ENCODE data around the gene CAPN7. TPM values are rescaled to one million over a fixed set of nuclear protein-coding genes. Genes with fewer than 3 reads are reported as not detected.

Gene CAPN7
- total RNA-seq, 1 experiment from 2014 or later: 25.2 TPM

DNA sequence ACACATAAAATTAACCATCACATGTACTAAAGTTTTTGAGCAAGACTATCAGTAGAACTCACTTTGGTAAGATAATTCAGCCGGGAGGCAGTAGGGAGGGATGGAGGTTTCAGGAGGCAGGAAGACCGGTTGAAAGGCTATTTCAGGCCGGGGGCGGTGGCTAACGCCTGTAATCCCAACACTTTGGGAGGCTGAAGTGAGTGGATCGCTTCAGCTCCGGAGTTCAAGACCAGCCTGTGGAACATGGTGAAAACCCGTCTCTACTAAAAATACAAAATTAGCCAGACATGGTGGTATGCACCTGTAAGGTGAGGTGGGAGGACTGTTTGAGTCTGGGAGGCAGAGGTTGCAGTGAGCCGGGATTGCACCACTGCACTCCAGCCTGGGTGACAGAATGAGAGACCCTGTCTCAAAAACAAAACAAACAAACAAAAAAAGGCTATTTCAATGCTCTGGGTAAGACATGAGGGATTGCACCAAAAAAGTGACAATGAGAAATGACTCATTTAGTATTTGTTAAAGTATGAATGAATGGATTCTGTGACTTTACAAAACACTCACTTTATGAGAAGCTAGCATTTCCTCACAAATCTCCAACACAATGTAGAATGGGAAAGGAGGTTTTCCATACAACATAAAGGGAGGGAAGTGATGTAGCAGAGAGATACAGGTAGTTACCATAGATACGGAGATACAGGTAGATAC is 82.4 kb downstream of the CAPN7 start:
- no peak overlapping the region for H3K56ac ChIP-seq (ENCODE audit: insufficient read length, low read depth, low read length)
- no peak overlapping the region for H3T11ph ChIP-seq (ENCODE audit: low read length)
- H2AFZ ChIP-seq (ENCODE audit: low read length): no peak overlapping the region
- H3K23ac ChIP-seq (ENCODE audit: insufficient read length, low read depth, low read length): no peak overlapping the region
- no peak overlapping the region for H2AK5ac ChIP-seq (ENCODE audit: insufficient read length, low read length)
- no CpG with 5 or more reads among the region's 10 CpGs for WGBS (ENCODE audit: extremely low coverage, insufficient read length, low lambda C conversion rate)
- no peak overlapping the region for H3K4me3 Mint-ChIP-seq
- H3K79me1 ChIP-seq (ENCODE audit: insufficient read depth, low read depth, low read length, poor library complexity, severe bottlenecking): no peaks in the 10 kb centered on the region
- H3K27ac ChIP-seq (ENCODE audit: insufficient read length, low read depth, low read length): no peak overlapping the region
- H3K4ac ChIP-seq (ENCODE audit: low read depth, low read length): no peak overlapping the region
- no peak overlapping the region for H3K9ac ChIP-seq (ENCODE audit: extremely low read depth, insufficient read length, low read length)
- no peak overlapping the region for H2BK12ac ChIP-seq (ENCODE audit: insufficient read length, low read depth, low read length)
- H3K27ac Mint-ChIP-seq: peak overlapping the region in 1 of 3 experiments; percentile 70; a peak in 1 of 7 replicates
- no peaks in the 10 kb centered on the region for H3K36me3 Mint-ChIP-seq (ENCODE audit: insufficient read depth in 1 of 3, low read depth in 3 of 3)
- no peaks in the 10 kb centered on the region for H3K27me3 Mint-ChIP-seq (ENCODE audit: low read depth)
- no peak overlapping the region for H3K4me2 ChIP-seq (ENCODE audit: insufficient read depth, insufficient read length, low read length)
- no peak overlapping the region for H3K14ac ChIP-seq (ENCODE audit: insufficient read depth, low read length)
- no peaks in the 10 kb centered on the region for H3K9me3 Mint-ChIP-seq
- H4K20me1 ChIP-seq (ENCODE audit: control insufficient read depth, insufficient read depth, insufficient read length): no peaks in the 10 kb centered on the region
- no peak overlapping the region for H4K91ac ChIP-seq (ENCODE audit: insufficient read length, low read depth, low read length)
- no peak for DNase-seq
- no peaks in the 10 kb centered on the region; the same call in 1 of the 2 replicates for H3K4me1 ChIP-seq (ENCODE audit: insufficient read depth, low read length)
- no peak overlapping the region for H2BK15ac ChIP-seq (ENCODE audit: low read depth, low read length)
- H4K5ac ChIP-seq (ENCODE audit: insufficient read length, low read depth, low read length): no peak overlapping the region
- no peak overlapping the region for H3K18ac ChIP-seq (ENCODE audit: insufficient read length, low read depth, low read length)
- H3K27me3 ChIP-seq (ENCODE audit: insufficient read depth, low read length): no peaks in the 10 kb centered on the region
- H3K79me2 ChIP-seq (ENCODE audit: insufficient read depth, low read length): no peaks in the 10 kb centered on the region
- no peak overlapping the region for H2BK20ac ChIP-seq (ENCODE audit: low read depth, low read length, poor library complexity, severe bottlenecking)
- H2BK120ac ChIP-seq (ENCODE audit: low read depth, low read length, poor library complexity, severe bottlenecking): no peak overlapping the region
- TF ChIP-seq, protein P1, sequence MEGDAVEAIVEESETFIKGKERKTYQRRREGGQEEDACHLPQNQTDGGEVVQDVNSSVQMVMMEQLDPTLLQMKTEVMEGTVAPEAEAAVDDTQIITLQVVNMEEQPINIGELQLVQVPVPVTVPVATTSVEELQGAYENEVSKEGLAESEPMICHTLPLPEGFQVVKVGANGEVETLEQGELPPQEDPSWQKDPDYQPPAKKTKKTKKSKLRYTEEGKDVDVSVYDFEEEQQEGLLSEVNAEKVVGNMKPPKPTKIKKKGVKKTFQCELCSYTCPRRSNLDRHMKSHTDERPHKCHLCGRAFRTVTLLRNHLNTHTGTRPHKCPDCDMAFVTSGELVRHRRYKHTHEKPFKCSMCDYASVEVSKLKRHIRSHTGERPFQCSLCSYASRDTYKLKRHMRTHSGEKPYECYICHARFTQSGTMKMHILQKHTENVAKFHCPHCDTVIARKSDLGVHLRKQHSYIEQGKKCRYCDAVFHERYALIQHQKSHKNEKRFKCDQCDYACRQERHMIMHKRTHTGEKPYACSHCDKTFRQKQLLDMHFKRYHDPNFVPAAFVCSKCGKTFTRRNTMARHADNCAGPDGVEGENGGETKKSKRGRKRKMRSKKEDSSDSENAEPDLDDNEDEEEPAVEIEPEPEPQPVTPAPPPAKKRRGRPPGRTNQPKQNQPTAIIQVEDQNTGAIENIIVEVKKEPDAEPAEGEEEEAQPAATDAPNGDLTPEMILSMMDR (conservative IDR thresholded peaks at IDR 0.05): no peak
- no peak overlapping the region for H2BK5ac ChIP-seq (ENCODE audit: insufficient read length, low read length)
- H4K8ac ChIP-seq (replicated peaks; ENCODE audit: insufficient read length, low read depth, low read length): no peak overlapping the region
- H3K9me3 ChIP-seq (ENCODE audit: control insufficient read depth, low read depth, low read length): no peaks in the 10 kb centered on the region
- peaks cover 12 to 13% of the 10 kb centered on the region in 2 experiments for H3K4me1 Mint-ChIP-seq
- no peaks in the 10 kb centered on the region for H3K23me2 ChIP-seq (ENCODE audit: insufficient read length, low read depth, low read length, poor library complexity, severe bottlenecking)
